ENCODE results near the gene HMG20A. TPM values are rescaled to one million over a fixed set of nuclear protein-coding genes. Genes with fewer than 3 reads are reported as not detected.

The HMG20A gene
- total RNA-seq, 2 donors from 2014 or later: 30.9 to 34.7 TPM

- no peak overlapping the region for H3K4me3 ChIP-seq
- H3K9me3 ChIP-seq: no peaks in the 10 kb centered on the region
- H3K27ac ChIP-seq: no peak overlapping the region
- H3K27me3 ChIP-seq: no peaks in the 10 kb centered on the region
- DNase-seq (ENCODE audit: low spot score): no peak
- no peaks in the 10 kb centered on the region for H3K36me3 ChIP-seq
- peaks cover 0 to 26% of the 10 kb centered on the region in 2 donors for H3K4me1 ChIP-seq
- TF ChIP-seq CTCF (IDR thresholded peaks at IDR 0.05): no peak
These were observed 26.2 kb downstream of the HMG20A start for GRCh38 chr15:77446840-77447390.

GRCh38 chr15:77454265-77454664 is 33.6 kb downstream of the HMG20A start:
- DNase-seq (ENCODE audit: low spot score): no peak
- Histone ChIP-seq H3K4me1 (peaks cover 0 to 44% of the 10 kb centered on the region in 2 donors), H3K36me3 (no peaks in the 10 kb centered on the region), H3K9me3 (no peaks in the 10 kb centered on the region), H3K27me3 (no peaks in the 10 kb centered on the region), H3K4me3 (no peak overlapping the region), H3K27ac (peak overlapping the region in 1 of 2 donors; percentile 60)
- TF ChIP-seq CTCF (IDR thresholded peaks at IDR 0.05): no peak

- TF ChIP-seq CTCF (IDR thresholded peaks at IDR 0.05): no peak
- H3K4me1 ChIP-seq: peaks cover 0 to 44% of the 10 kb centered on the region in 2 donors
- no peak overlapping the region for H3K4me3 ChIP-seq
- peak overlapping the region in 1 of 2 donors; percentile 60 for H3K27ac ChIP-seq
- H3K36me3 ChIP-seq: no peaks in the 10 kb centered on the region
- no peaks in the 10 kb centered on the region for H3K9me3 ChIP-seq
- DNase-seq (ENCODE audit: low spot score): no peak
- H3K27me3 ChIP-seq: no peaks in the 10 kb centered on the region
These were observed 34.3 kb downstream of the HMG20A start for GRCh38 chr15:77454951-77455350.

- Histone ChIP-seq H3K36me3 (peaks cover 5% of the 10 kb centered on the region), H3K9me3 (no peaks in the 10 kb centered on the region), H3K4me1 (peaks cover 0 to 44% of the 10 kb centered on the region in 2 donors), H3K27ac (peak overlapping the region; percentile 15 to 60), H3K4me3 (no peak overlapping the region), H3K27me3 (no peaks in the 10 kb centered on the region)
- no peak for TF ChIP-seq CTCF (IDR thresholded peaks at IDR 0.05)
- no peak for DNase-seq (ENCODE audit: low spot score)
These were observed 35.1 kb downstream of the HMG20A start for GRCh38 chr15:77455696-77456321.

- Histone ChIP-seq H3K9me3 (no peaks in the 10 kb centered on the region), H3K27ac (peak overlapping the region in 1 of 2 donors; percentile 60), H3K36me3 (peaks cover 5% of the 10 kb centered on the region), H3K4me1 (peaks cover 0 to 50% of the 10 kb centered on the region in 2 donors), H3K4me3 (no peak overlapping the region), H3K27me3 (no peaks in the 10 kb centered on the region)
- DNase-seq (ENCODE audit: low spot score): no peak
- no peak for TF ChIP-seq CTCF (IDR thresholded peaks at IDR 0.05)
These were observed 36.1 kb downstream of the HMG20A start for GRCh38 chr15:77456746-77457145.
